B cell (primary cell): ENCODE measurements around the gene AGXT2. TPM values are rescaled to one million over a fixed set of nuclear protein-coding genes. Genes with fewer than 3 reads are reported as not detected.

Experiments used
- ATAC-seq: fragments of 200-7000 bp; cut with Tn5 transposase; one replicate; pipeline ENCODE4 v1.10.0; 2021; ENCODE audit warnings: low read depth, mild to moderate bottlenecking, moderate number of reproducible peaks, moderate library complexity
- CTCF ChIA-PET: fragments of 350-600 bp; sonication (Branson Sonifier 250); formaldehyde crosslinking; loops from one replicate; lab custom pipeline; 2021; ENCODE audit warnings: antibody characterized with exemption, inconsistent platforms; lab: Charles Lee
- POLR2A ChIA-PET: fragments of 350-600 bp; sonication (Branson Sonifier 250); formaldehyde crosslinking; loops from one replicate; lab custom pipeline; 2021; ENCODE audit warnings: antibody characterized with exemption; lab: Charles Lee
- DNase-seq: peaks from one replicate; pipeline ENCODE4 v3.0.0; 2013
- H2AFZ ChIP-seq: 2 replicates; pipeline ENCODE4 v1.6.1; 2012; ENCODE audit warnings: mild to moderate bottlenecking, low read depth, low read length; ENCODE audit not compliant: insufficient read depth, poor library complexity, severe bottlenecking
- H3K27ac ChIP-seq, 2 donors: 1 replicate in 1 of 2; 2 replicates in 1 of 2; pipeline ENCODE4 v1.5.1; 2012 to 2013; ENCODE audit warnings: low read length in 2 of 2, mild to moderate bottlenecking in 2 of 2, moderate library complexity in 1 of 2
- H3K27me3 ChIP-seq, 4 experiments: fragments of 200-600 bp in 1 of 4; sonication (generic) in 1 of 4; replicated peaks in 1 of 4; 1 replicate in 2 of 4; 2 replicates in 2 of 4; pipeline versions ENCODE4 v1.6.1 to v1.7.0; 2013 to 2016; ENCODE audit warnings: low read length in 3 of 4, mild to moderate bottlenecking in 2 of 4, mixed read lengths in 1 of 4, moderate library complexity in 1 of 4; ENCODE audit not compliant: insufficient read depth in 4 of 4, control insufficient read depth in 3 of 4; ENCODE audit errors: control extremely low read depth in 1 of 4
- H3K36me3 ChIP-seq, 2 experiments: replicated peaks in 1 of 2; 1 replicate in 1 of 2; 2 replicates in 1 of 2; pipeline versions ENCODE4 v1.6.1 to v1.7.1; 2013; ENCODE audit warnings: low read length in 1 of 2; ENCODE audit not compliant: insufficient read depth in 2 of 2, control insufficient read depth in 1 of 2; ENCODE audit errors: control extremely low read depth in 1 of 2, extremely low read depth in 1 of 2
- H3K4me1 ChIP-seq, 2 donors: fragments of 200-600 bp in 1 of 2; sonication (generic) in 1 of 2; 1 replicate in 1 of 2; 2 replicates in 1 of 2; pipeline versions ENCODE4 v1.5.1 to v1.6.1; 2013 to 2017; ENCODE audit warnings: low read length in 2 of 2; ENCODE audit not compliant: control insufficient read depth in 2 of 2, insufficient read depth in 2 of 2
- H3K4me2 ChIP-seq: replicated peaks from 2 replicates; pipeline ENCODE3; 2012; ENCODE audit warnings: mild to moderate bottlenecking, low read depth, low read length; ENCODE audit not compliant: poor library complexity, severe bottlenecking
- H3K4me3 ChIP-seq, 5 experiments: fragments of 200-600 bp in 1 of 5; sonication (generic) in 1 of 5; 1 replicate in 3 of 5; 2 replicates in 2 of 5; pipeline versions ENCODE4 v1.5.1 to v1.7.0; 2011 to 2016; ENCODE audit warnings: low read length in 4 of 5, mild to moderate bottlenecking in 4 of 5, low read depth in 2 of 5, control low read depth in 1 of 5, moderate library complexity in 1 of 5; ENCODE audit not compliant: insufficient read depth in 1 of 5; ENCODE audit errors: control extremely low read depth in 1 of 5, extremely low read depth in 1 of 5
- H3K79me2 ChIP-seq: fragments of 200-600 bp; sonication (generic); one replicate; pipeline ENCODE4 v1.6.0; 2016; ENCODE audit warnings: low read length; ENCODE audit not compliant: control insufficient read depth, insufficient read depth
- H3K9ac ChIP-seq: fragments of 200-600 bp; sonication (generic); 2 replicates; pipeline ENCODE4 v1.6.1; 2017; ENCODE audit warnings: mild to moderate bottlenecking, low read length, moderate library complexity
- H3K9me3 ChIP-seq, 3 donors: one replicate each; pipeline versions ENCODE4 v1.6.1 to v1.7.1; 2013; ENCODE audit warnings: low read length in 2 of 3; ENCODE audit not compliant: control insufficient read depth in 2 of 3, insufficient read depth in 1 of 3; ENCODE audit errors: control extremely low read depth in 1 of 3
- H4K20me1 ChIP-seq: 2 replicates; pipeline ENCODE4 v1.6.0; 2012; ENCODE audit warnings: mild to moderate bottlenecking, low read length; ENCODE audit not compliant: insufficient read depth, control insufficient read depth, poor library complexity, severe bottlenecking
- H3K27ac Mint-ChIP-seq: one replicate; pipeline ENCODE4 v1.8.0; 2021; ENCODE audit warnings: mixed read lengths
- H3K27me3 Mint-ChIP-seq: one replicate; pipeline ENCODE4 v1.8.0; 2021; ENCODE audit warnings: mixed read lengths
- H3K4me1 Mint-ChIP-seq: one replicate; pipeline ENCODE4 v1.8.0; 2021; ENCODE audit warnings: mixed read lengths
- H3K4me3 Mint-ChIP-seq: one replicate; pipeline ENCODE4 v1.8.0; 2021; ENCODE audit warnings: mixed read lengths
- H3K9me3 Mint-ChIP-seq: one replicate; pipeline ENCODE4 v1.8.0; 2022; ENCODE audit warnings: mixed read lengths; ENCODE audit not compliant: insufficient read depth
- CTCF ChIP-seq: fragments of 200-600 bp; IDR thresholded peaks from one replicate; pipeline ENCODE4 v1.8.0; 2022; ENCODE audit warnings: antibody characterized with exemption, mild to moderate bottlenecking
- EZH2 ChIP-seq: IDR thresholded peaks from 2 replicates; pipeline ENCODE4 v1.6.1; 2012; ENCODE audit warnings: borderline replicate concordance, low read depth, mild to moderate bottlenecking, moderate library complexity, low read length; ENCODE audit not compliant: insufficient read depth, poor library complexity, severe bottlenecking
- WGBS: methylation state at CpG from one replicate; pipeline ENCODE4 v1.1.5; 2013; ENCODE audit warnings: missing lambda C conversion rate; ENCODE audit not compliant: insufficient coverage; 5-methylcytosine and 5-hydroxymethylcytosine counted together
- intact Hi-C: fragments of 100-400 bp; cut with micrococcal nuclease; formaldehyde crosslinking; loops from one replicate; pipeline ENCODE4 v1.10.0; 2022
- polyA plus RNA-seq: library from polyadenylated mRNA; depleted of rRNA; stranded (reverse); fragments of >200 nt; gene quantifications from 2 replicates; pipeline ENCODE4 v1.2.3, GENCODE V29; 2012
- total RNA-seq, 2 donors: library from RNA; stranded (reverse); fragments of 120-200 nt in 1 of 2; gene quantifications; 1 replicate in 1 of 2; 2 replicates in 1 of 2; pipeline versions ENCODE4 v1.2.3 to v1.2.4, GENCODE V29; 2013 to 2022

The AGXT2 gene
- total and polyA plus RNA-seq, 2 donors (not counting 1 experiment from before 2014, with no cell fraction given), result not detected

- 60% methylated on average over 1 of the region's 3 CpGs for WGBS
- intact Hi-C loops, result no loop called here
- H2AFZ ChIP-seq, result no peak overlapping the region
- TF ChIP-seq EZH2 (no peak), CTCF (no peak)
- ChIA-PET CTCF (interaction anchor here (1.3 to 8.3 kb wide), 5 partner anchors 9 to 838 kb away, joined by 3 to 94 read pairs (median 5); no protein-coding TSS in a partner anchor), POLR2A (no interaction called here)
- H3K27me3 ChIP-seq, result peaks cover 0 to 2% (median 0%) of the 10 kb centered on the region in 4 experiments
- DNase-seq (no peak), ATAC-seq (no peak)
- Mint-ChIP-seq H3K4me1 (no peaks in the 10 kb centered on the region), H3K4me3 (no peak overlapping the region), H3K9me3 (no peaks in the 10 kb centered on the region), H3K27me3 (no peaks in the 10 kb centered on the region), H3K27ac (no peak overlapping the region)
- H3K27ac ChIP-seq, result no peak overlapping the region
- H3K4me2 ChIP-seq, result no peak overlapping the region
- no peaks in the 10 kb centered on the region for H3K4me1 ChIP-seq
- no peak overlapping the region for H3K4me3 ChIP-seq
- H3K9me3 ChIP-seq, result no peaks in the 10 kb centered on the region
- H3K79me2 ChIP-seq, result no peaks in the 10 kb centered on the region
- H3K36me3 ChIP-seq, result no peaks in the 10 kb centered on the region
- no peak overlapping the region for H3K9ac ChIP-seq
- H4K20me1 ChIP-seq, result no peaks in the 10 kb centered on the region
These were observed 40.2 kb upstream of the AGXT2 start for GRCh38 chr5:35087991-35088390.

- peaks cover 0 to 2% (median 0%) of the 10 kb centered on the region in 4 experiments for H3K27me3 ChIP-seq
- no peak for ATAC-seq
- intact Hi-C loops, result no loop called here
These were observed 35.4 kb upstream of the AGXT2 start for GRCh38 chr5:35083150-35083549.

More at GRCh38 chr5:35083150-35083549, 35.4 kb upstream of the AGXT2 start:
- DNase-seq, result no peak
- H3K79me2 ChIP-seq, result no peaks in the 10 kb centered on the region
- ChIA-PET POLR2A (no interaction called here), CTCF (no interaction called here)
- no peak overlapping the region for H3K9ac ChIP-seq
- no peak overlapping the region for H3K4me3 ChIP-seq
- H3K36me3 ChIP-seq, result no peaks in the 10 kb centered on the region
- no peaks in the 10 kb centered on the region for H3K4me1 ChIP-seq
- Mint-ChIP-seq H3K9me3 (no peaks in the 10 kb centered on the region), H3K27me3 (no peaks in the 10 kb centered on the region), H3K4me1 (no peaks in the 10 kb centered on the region), H3K4me3 (no peak overlapping the region), H3K27ac (no peak overlapping the region)
- H2AFZ ChIP-seq, result no peak overlapping the region
- no peak overlapping the region for H3K27ac ChIP-seq
- no peaks in the 10 kb centered on the region for H3K9me3 ChIP-seq
- no peaks in the 10 kb centered on the region for H4K20me1 ChIP-seq
- no peak overlapping the region for H3K4me2 ChIP-seq
- WGBS, result 100% methylated on average over 2 of the region's 3 CpGs
- no peak for TF ChIP-seq CTCF
